OCI-LY3 (cell line): ENCODE measurements around the gene ABCB9.

Source experiments
- H2AFZ ChIP-seq: fragments of 200-600, 300-600 bp; shearing (Covaris generic); 2 replicates; pipeline ENCODE4 v1.6.0; 2014; ENCODE audit warnings: antibody characterized with exemption, low read depth, low read length
- H3K27ac ChIP-seq: fragments of 200-600, 300-600 bp; sonication (generic); 2 replicates; pipeline ENCODE4 v1.5.1; 2014; ENCODE audit warnings: mild to moderate bottlenecking, low read length, moderate library complexity, mixed read lengths
- H3K27me3 ChIP-seq: fragments of 200-600, 300-600 bp; sonication (generic); 2 replicates; pipeline ENCODE4 v1.6.1; 2014; ENCODE audit warnings: low read depth, low read length, mixed read lengths
- H3K36me3 ChIP-seq: fragments of 200-600, 300-600 bp; sonication (generic); replicated peaks from 2 replicates; pipeline ENCODE3; 2014; ENCODE audit warnings: low read depth, low read length, mixed read lengths
- H3K4me1 ChIP-seq: fragments of 300-600, 200-600 bp; sonication (generic); 2 replicates; pipeline ENCODE4 v1.6.1; 2014; ENCODE audit warnings: low read length, mixed read lengths
- H3K4me2 ChIP-seq: fragments of 200-600, 300-600 bp; sonication (generic); 2 replicates; pipeline ENCODE4 v1.6.1; 2014; ENCODE audit warnings: low read length, mixed read lengths
- H3K4me3 ChIP-seq: fragments of 300-600, 200-600 bp; sonication (generic); 2 replicates; pipeline ENCODE4 v1.5.1; 2014; ENCODE audit warnings: antibody characterized with exemption, mild to moderate bottlenecking, low read length, moderate library complexity
- H3K79me2 ChIP-seq: fragments of 300-600, 200-600 bp; shearing (Covaris generic); 2 replicates; pipeline ENCODE4 v1.6.1; 2014; ENCODE audit warnings: mild to moderate bottlenecking, low read length, mixed read lengths
- H3K9ac ChIP-seq: fragments of 300-600, 200-600 bp; shearing (Covaris generic); 2 replicates; pipeline ENCODE4 v1.6.0; 2014; ENCODE audit warnings: mild to moderate bottlenecking, low read length, moderate library complexity
- H3K9me3 ChIP-seq: fragments of 200-600, 300-600 bp; shearing (Covaris generic); 2 replicates; pipeline ENCODE4 v1.6.1; 2014; ENCODE audit warnings: low read length, mixed read lengths; ENCODE audit not compliant: insufficient read depth
- H4K20me1 ChIP-seq: fragments of 200-600, 300-600 bp; sonication (generic); 2 replicates; pipeline ENCODE4 v1.6.1; 2016; ENCODE audit warnings: low read length, mixed read lengths; ENCODE audit not compliant: insufficient read depth
- EZH2phosphoT487 ChIP-seq: fragments of 200-600 bp; shearing (Covaris generic); IDR thresholded peaks from 2 replicates; pipeline ENCODE4 v1.6.1; 2018; ENCODE audit warnings: antibody characterized with exemption, mixed run types, low read depth
- TF ChIP-seq, protein P1 (sequence below): fragments of 200-600, 300-600 bp; sonication (generic); IDR thresholded peaks from 2 replicates; pipeline ENCODE4 v1.5.1; 2014; ENCODE audit warnings: antibody characterized with exemption, low read length, low read depth

The ABCB9 gene

DNA sequence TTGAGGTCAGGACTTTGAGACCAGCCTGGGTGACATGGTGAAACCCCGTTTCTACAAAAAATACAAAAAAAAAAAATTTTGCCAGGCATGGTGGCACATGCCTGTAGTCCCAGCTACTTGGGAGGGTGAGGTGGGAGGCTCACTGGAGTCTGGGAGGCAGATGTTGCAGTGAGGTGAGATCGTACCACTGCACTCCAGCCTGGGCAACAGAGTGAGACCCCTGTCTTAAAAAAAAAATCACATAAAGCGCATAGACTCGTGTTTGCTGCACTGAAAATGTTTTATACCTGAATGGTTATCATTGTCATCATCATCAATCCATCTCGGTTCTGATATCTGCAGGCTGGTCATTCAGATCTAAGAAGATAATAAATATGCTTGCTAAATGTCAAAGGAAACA is 45.6 kb downstream of the ABCB9 start:
- no peak overlapping the region for H3K4me3 ChIP-seq
- no peak overlapping the region for H3K27ac ChIP-seq
- H3K36me3 ChIP-seq, result no peaks in the 10 kb centered on the region
- no peak overlapping the region for H3K9ac ChIP-seq
- H3K27me3 ChIP-seq, result peaks cover 7% of the 10 kb centered on the region; the same call in 1 of the 2 replicates
- H2AFZ ChIP-seq, result no peak overlapping the region
- no peaks in the 10 kb centered on the region for H3K79me2 ChIP-seq
- no peaks in the 10 kb centered on the region for H3K9me3 ChIP-seq
- H4K20me1 ChIP-seq, result no peaks in the 10 kb centered on the region
- no peaks in the 10 kb centered on the region for H3K4me1 ChIP-seq
- H3K4me2 ChIP-seq, result no peak overlapping the region
- no peak for TF ChIP-seq EZH2phosphoT487
- TF ChIP-seq, protein P1, sequence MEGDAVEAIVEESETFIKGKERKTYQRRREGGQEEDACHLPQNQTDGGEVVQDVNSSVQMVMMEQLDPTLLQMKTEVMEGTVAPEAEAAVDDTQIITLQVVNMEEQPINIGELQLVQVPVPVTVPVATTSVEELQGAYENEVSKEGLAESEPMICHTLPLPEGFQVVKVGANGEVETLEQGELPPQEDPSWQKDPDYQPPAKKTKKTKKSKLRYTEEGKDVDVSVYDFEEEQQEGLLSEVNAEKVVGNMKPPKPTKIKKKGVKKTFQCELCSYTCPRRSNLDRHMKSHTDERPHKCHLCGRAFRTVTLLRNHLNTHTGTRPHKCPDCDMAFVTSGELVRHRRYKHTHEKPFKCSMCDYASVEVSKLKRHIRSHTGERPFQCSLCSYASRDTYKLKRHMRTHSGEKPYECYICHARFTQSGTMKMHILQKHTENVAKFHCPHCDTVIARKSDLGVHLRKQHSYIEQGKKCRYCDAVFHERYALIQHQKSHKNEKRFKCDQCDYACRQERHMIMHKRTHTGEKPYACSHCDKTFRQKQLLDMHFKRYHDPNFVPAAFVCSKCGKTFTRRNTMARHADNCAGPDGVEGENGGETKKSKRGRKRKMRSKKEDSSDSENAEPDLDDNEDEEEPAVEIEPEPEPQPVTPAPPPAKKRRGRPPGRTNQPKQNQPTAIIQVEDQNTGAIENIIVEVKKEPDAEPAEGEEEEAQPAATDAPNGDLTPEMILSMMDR, result no peak

DNA sequence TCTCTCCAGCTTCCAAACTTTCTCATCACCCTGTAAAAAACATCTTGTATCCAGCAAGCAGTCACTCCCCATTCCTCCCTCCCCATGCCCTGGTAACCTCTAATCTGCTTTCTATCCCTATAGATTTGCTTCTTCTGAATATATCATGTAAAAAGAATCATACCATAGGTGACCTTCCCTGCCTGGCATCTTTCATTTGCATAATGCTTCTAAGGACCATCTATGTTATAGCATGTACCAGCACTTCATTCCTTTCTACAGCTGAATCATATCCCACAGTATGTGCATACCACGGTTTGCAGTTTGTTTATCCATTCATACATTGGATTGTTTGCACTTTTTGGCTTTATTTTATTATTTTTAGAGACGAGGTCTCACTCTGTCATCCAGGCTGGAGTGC is 47.4 kb downstream of the ABCB9 start:
- no peaks in the 10 kb centered on the region for H3K79me2 ChIP-seq
- H3K4me2 ChIP-seq, result no peak overlapping the region
- H2AFZ ChIP-seq, result no peak overlapping the region
- H3K9ac ChIP-seq, result no peak overlapping the region
- H3K27ac ChIP-seq, result no peak overlapping the region
- no peaks in the 10 kb centered on the region for H3K9me3 ChIP-seq
- no peak overlapping the region for H3K4me3 ChIP-seq
- H3K27me3 ChIP-seq, result no peaks in the 10 kb centered on the region
- no peaks in the 10 kb centered on the region for H3K36me3 ChIP-seq
- H3K4me1 ChIP-seq, result no peaks in the 10 kb centered on the region
- no peaks in the 10 kb centered on the region for H4K20me1 ChIP-seq
- TF ChIP-seq, protein P1, result no peak
- TF ChIP-seq EZH2phosphoT487, result no peak

DNA sequence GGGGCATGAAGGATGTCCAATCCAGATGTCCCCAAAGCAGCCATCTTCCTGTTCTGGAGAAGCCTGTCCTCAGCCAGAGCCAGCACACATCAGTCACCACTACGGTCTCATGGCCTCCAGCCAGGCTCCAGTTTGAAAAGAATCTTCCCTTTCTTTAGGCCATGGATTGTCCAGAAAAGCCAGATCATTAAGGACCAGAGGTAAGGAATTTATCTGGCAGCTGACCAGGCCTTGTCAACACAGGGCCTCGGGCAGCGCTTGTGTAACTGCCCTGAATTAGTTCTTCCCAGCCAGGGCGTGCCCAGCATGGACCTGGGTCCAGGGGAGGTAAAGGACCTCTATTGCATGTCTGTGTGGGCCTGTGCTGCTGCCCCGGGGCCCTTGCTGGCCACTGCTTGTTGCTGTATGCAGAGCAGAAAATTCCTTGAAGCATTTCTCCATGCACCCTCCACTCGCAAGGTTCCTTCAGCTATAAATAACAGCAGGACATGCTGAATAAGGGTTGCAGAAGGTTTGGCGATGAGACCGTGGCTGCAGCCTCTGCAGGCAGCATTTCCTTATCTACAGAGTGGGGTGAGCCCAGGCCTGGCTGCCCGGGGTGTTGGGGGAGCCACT is 48.6 kb downstream of the ABCB9 start:
- H3K4me1 ChIP-seq, result no peaks in the 10 kb centered on the region
- H3K79me2 ChIP-seq, result no peaks in the 10 kb centered on the region
- no peaks in the 10 kb centered on the region for H3K27me3 ChIP-seq
- H2AFZ ChIP-seq, result no peak overlapping the region
- H3K9me3 ChIP-seq, result no peaks in the 10 kb centered on the region
- no peak overlapping the region for H3K4me3 ChIP-seq
- H3K36me3 ChIP-seq, result no peaks in the 10 kb centered on the region
- no peak overlapping the region for H3K27ac ChIP-seq
- no peak overlapping the region for H3K9ac ChIP-seq
- TF ChIP-seq, protein P1, result no peak
- TF ChIP-seq EZH2phosphoT487, result no peak
- H4K20me1 ChIP-seq, result no peaks in the 10 kb centered on the region
- H3K4me2 ChIP-seq, result no peak overlapping the region

DNA sequence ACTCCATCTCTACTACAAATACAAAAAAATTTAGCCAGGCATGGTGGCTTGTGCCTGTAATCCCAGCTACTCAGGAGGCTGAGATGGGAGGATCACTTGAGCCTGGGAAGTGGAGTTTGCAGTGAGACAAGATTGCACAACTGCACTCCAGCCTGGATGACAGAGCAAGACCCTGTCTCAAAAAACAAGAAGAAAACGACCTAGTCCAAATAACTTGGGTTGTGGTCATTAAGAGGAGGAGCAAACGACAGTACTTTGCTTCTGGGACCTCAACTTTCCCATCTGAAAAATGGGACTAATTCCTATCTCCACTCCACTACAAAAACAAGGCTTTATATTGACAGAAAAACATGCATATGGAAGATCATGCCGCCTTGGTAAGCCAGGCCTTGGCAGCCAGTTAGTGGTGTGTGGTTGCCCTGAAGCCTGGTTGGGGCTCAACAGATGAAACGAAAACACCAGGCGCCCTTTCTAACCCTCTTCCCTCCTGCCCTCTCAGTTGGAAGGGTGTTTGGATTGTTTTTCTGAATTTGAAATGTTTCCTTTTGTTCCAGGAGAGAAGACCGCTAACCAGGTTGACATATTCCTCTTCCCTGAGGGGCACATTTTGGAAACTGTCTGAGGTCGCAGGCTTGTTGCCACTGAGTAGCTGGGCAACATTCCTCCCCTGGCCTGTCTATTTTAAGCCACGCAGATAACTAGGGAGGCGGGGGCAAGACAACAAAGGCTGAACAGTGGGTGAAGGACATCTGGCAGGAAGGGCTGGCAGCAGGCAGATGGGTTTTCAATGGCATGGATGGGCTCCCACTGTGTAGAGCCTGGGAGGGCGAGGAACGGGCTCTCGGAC is 56.6 kb downstream of the ABCB9 start:
- Histone ChIP-seq H3K9ac (no peak overlapping the region), H3K27ac (no peak overlapping the region), H3K27me3 (peaks cover 8% of the 10 kb centered on the region; the same call in 1 of the 2 replicates), H3K9me3 (no peaks in the 10 kb centered on the region), H3K79me2 (no peaks in the 10 kb centered on the region), H3K4me3 (no peak overlapping the region), H3K36me3 (no peaks in the 10 kb centered on the region), H2AFZ (no peak overlapping the region), H3K4me1 (no peaks in the 10 kb centered on the region), H3K4me2 (no peak overlapping the region), H4K20me1 (no peaks in the 10 kb centered on the region)
- TF ChIP-seq, protein P1, result no peak
- TF ChIP-seq EZH2phosphoT487, result no peak
